Activated T-helper 1 cell treated with anti-CD3 and anti-CD28 coated beads, Interleukin-2, amount 50 U/mL, for 16 hours (primary cell): Measurements from ENCODE around the gene SEPTIN5.
"Not testable (repeated sequence)": the region's sequence is repeated elsewhere in the genome, so short reads cannot be mapped to it uniquely, and the experiment has no call there.

Experiments
- DNase-seq, 2 donors: peaks; one replicate each; pipeline ENCODE4 v3.0.0-alpha.2; 2020; ENCODE audit warnings: low read depth in 1 of 2, low spot score in 1 of 2

SEPTIN5 gene

DNA sequence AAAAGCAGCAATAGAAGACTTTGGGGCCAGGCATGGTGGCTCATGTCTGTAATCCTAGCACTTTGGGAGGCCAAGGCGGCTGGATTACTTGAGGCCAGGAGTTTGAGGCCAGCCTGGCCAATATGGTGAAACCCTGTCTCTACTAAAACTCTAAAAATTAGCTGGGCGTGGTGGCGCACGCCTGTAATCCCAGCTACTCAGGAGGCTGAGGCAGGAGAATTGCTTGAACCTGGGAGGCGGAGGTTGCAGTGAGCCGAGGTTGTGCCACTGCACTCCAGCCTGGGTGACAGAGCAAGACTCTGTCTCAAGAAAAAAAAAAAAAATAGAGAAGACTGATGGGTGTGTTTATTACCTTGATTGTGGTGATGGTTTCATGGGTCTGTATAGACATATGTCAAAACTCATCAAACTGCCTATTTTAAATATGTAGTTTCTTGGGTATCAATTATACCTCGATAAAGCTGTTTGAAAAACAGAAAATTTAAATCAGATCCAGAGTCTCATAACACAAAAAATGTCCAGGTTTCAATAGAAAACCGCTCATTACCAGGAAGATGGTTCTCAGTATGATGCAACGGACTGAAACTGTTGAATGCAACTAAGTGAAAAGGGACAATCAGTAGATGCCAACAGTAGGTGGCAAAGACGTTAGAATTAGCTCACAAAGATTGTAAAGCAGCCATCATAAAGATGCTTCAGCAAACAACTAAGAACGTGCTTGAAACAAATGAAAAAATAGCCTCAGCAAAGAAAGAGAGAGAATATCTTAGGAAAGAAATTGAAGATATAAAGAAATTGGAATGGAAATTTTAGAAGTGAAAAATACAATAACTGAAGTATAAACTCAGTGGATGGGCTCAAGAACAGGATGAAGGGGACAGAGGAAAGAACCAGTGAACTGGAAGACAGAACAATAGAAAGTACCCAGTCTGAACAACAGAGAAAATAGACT is 33.1 kb upstream of the SEPTIN5 start:
- DNase-seq, result no peak

GRCh38 chr22:19681863-19682245 is 32.4 kb upstream of the SEPTIN5 start:
- no peak for DNase-seq

DNA sequence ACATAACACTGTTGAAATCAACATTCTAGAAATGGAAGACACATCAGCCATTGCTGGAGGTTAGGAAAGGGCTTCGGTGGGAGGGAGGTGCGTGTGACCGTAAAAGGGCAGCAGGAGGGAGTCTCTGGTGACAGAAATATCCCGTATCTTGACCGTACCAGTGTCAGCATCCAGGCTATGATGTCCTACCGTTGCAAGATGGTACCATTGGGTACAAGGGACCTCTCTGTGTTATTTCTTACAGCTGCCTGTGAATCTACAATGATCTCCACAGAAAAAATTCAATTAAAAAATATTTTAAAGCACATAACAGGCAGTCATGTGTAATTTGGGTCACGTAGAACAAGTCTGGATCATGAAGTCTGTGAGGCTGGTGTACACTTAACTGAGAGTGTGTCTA is 27.4 kb upstream of the SEPTIN5 start:
- no peak for DNase-seq

- DNase-seq, result no peak
Measured at GRCh38 chr22:19687561-19688300, 26.6 kb upstream of the SEPTIN5 start.

- no peak for DNase-seq
Measured at GRCh38 chr22:19688301-19689290, 25.7 kb upstream of the SEPTIN5 start.

GRCh38 chr22:19689408-19689807 is 24.9 kb upstream of the SEPTIN5 start:
- no peak for DNase-seq

DNA sequence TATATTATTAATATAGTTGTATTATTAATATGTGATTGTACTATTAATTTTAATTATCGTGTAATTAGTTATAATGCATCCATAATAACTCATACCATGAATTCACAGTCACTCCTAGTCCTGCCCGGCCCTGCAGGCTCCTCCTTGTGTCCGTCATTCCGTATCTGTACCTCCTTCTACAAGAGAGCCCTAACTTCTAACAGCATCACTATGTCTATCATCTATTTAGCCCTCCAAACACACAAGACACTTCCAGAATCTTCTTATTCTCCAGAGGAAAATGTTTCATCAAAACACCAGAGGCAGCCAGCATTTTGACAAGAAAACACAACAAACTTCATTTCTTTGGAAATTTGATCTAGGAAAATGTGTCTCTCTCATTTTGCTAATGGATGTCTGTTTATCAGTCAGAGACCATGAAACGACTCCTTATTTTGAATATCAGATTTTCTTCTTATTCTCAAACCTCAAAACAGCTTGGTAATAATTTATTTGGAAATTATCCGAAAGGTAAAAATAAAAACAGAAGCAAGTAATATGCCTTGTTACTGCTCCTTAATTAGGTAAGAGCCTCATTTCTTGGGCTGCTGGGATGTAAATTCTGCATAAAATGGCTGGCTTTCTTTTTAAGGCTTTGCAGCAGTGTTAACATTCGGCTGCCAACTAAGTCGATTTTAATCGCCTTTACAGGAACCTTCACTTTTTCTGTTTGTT is 23.1 kb upstream of the SEPTIN5 start:
- no peak for DNase-seq

GRCh38 chr22:19691721-19692341 is 22.5 kb upstream of the SEPTIN5 start:
- no peak for DNase-seq

GRCh38 chr22:19693581-19693980 is 20.7 kb upstream of the SEPTIN5 start:
- no peak for DNase-seq

DNA sequence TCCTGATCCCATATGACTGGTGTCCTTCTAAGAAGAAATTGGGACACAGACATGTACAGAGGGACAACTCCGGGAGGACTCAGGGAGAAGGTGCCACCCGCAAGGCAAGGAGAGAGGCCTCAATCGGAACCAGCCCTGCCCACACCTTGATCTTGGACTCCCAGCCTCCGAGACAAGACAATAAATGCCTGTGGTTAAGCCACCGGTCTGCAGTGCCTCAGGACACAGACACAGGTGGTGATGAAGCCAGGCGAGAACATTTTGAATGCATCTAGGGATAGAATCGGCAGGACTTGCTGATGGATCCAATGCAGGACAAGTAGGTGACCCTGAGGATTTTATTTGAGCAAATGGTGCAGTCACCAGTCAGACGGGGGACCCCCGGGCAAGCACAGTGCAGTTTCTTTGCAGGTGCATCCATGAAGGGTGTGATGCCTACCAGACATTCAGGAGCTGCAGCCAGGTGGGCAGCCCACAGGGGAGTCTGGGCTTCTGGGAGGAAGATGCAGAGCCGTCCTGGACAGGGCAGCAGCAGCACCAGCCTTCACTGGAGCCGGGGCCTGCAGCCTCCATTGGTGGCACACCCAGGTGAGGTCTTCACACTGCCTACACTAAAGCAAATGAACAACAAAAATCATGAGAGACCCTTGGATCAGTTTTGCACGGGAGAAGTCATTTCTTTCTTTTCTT is 20.2 kb upstream of the SEPTIN5 start:
- DNase-seq, result no peak

- DNase-seq, result no peak
Measured at GRCh38 chr22:19694696-19695095, 19.6 kb upstream of the SEPTIN5 start.

- DNase-seq, result no peak
Measured at GRCh38 chr22:19696504-19697276, 17.6 kb upstream of the SEPTIN5 start.

- DNase-seq, result not testable (repeated sequence)
Measured at GRCh38 chr22:19697871-19698270, 16.4 kb upstream of the SEPTIN5 start.

DNA sequence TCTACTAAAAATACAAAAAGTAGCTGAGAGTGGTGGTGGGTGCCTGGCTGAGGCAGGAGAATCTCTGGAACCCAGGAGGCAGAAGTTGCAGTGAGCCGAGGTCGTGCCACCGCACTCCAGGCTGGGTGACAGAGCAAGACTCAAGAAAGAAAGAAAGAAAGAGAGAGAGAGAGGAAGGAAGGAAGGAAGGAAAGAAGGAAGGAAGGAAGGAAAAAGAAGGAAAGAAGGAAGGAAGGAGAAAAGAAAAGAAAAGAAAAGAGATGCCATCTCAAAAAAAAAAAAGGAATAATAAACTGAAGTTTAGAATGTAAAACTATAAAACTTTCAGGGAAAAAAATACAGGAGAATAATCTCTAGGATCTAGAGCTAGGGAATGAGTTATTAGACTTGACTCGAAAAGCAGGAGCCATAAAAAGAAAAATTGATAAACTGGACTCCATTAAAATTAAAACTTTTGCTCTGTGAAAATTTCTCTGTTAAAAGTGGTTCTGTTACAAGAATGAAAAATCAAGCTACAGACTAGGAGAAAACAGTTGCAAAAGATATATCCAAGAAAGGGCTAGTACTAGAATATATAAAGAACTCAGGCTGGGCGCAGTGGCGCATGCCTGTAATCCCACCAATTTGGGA is 13.4 kb upstream of the SEPTIN5 start:
- no peak for DNase-seq

DNA sequence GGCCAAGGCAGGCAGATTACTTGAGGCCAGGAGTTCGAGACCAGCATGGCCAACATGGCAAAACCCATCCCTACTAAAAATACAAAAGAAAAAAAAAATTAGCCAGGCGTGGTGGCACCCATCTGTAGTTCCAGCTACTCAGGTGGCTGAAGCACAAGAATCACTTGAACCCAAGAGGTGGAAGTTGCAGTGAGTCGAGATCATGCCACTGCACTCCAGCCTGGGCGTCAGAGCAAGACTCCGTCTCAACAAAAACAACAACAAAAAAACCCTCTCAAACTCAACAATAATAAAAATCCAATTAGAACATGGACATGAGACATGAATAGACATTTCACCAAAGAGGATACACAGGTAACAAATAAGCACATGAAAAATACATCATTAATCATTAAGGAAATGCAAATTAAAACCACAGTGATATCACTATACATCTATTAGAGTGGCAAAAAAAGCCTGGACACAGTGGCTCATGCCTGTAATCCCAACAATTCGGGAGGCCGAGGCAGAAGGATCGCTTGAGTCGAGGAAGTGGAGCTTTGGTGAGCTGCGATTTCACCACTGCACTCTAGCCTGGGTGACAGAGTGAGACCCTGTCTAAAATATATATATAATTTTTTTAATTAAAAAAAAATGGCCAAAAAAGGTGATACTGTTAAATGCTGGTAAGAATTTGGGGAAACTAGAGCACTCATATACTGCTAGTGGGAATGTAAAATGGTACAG is 12.7 kb upstream of the SEPTIN5 start:
- no peak for DNase-seq

DNA sequence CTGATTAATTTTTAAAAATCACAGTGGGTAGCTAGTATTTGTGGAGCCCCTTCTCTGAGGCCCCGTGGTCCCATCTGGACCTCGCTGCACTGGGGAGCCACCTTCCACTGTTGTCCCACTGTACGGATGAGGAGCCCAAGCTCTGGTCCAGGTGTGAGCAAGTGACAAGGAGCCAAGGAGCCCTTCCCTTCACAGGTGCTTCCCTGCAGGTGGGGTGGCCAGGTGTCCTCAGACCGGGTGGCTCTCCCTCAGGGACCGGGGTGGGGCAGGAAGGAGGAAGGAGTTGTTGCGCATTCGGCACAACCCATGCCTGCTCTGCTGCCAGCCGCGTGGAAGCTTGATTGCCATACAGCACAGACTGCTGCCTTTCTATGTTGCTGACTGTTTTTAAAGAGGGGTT is 10.4 kb upstream of the SEPTIN5 start:
- DNase-seq, result no peak

- DNase-seq, result no peak
Measured at GRCh38 chr22:19704355-19705015, 9.8 kb upstream of the SEPTIN5 start.
